Upper lobe of left lung (tissue), 4 donors: ENCODE results near the gene PARD6A.

Experiments
- CTCF ChIP-seq, 6 experiments: fragments of 450-650 bp in 4 of 6; fragments of 200-600 bp in 2 of 6; sonication (generic) in 2 of 6; IDR thresholded peaks; one replicate each; pipeline ENCODE4 v1.5.1; 2016 to 2019; ENCODE audit warnings: antibody characterized with exemption in 6 of 6
- EP300 ChIP-seq, 4 donors: sonication (generic); formaldehyde crosslinking; IDR thresholded peaks; one replicate each; pipeline ENCODE4 v1.5.1; 2017; ENCODE audit warnings: antibody characterized with exemption in 4 of 4, control low read depth in 2 of 4
- POLR2AphosphoS5 ChIP-seq, 2 donors: sonication (generic); formaldehyde crosslinking; IDR thresholded peaks; one replicate each; pipeline ENCODE4 v1.5.1; 2017; ENCODE audit warnings: antibody characterized with exemption in 2 of 2

DNA sequence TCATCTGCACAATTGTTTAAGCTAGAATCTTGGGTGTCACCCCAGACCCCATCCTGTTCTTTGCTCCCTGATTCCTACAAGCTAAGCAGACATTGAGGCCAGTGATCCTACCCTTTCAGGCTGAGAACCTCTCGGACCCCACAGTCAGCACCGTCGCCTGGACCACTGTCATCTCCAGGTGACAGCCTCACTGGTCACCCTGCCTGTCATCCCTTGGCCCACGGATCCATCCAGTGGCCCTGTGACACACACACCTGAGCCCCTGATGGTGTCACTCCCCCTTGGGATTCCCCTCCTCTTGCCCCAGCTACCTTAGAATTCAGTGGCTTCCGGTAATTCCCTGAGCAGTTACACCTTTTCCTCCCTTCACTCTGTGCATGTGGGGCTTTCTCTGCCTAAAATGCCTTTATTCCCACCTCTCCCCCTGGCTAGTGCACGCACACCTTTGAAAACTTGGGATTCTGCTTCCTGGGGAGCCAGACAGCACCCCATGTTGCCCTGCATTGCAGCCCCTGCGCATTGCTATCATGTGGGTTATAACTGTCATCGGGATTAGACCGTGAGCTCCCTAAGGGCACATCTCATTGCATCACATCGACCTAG lies 8.8 kb downstream of the PARD6A start:
- TF ChIP-seq CTCF (IDR thresholded peaks at IDR 0.05) (no peak), POLR2AphosphoS5 (IDR thresholded peaks at IDR 0.05) (no peak), EP300 (IDR thresholded peaks at IDR 0.05) (no peak)
